Measurements from ENCODE around the gene PIAS1.

The PIAS1 gene

DNA sequence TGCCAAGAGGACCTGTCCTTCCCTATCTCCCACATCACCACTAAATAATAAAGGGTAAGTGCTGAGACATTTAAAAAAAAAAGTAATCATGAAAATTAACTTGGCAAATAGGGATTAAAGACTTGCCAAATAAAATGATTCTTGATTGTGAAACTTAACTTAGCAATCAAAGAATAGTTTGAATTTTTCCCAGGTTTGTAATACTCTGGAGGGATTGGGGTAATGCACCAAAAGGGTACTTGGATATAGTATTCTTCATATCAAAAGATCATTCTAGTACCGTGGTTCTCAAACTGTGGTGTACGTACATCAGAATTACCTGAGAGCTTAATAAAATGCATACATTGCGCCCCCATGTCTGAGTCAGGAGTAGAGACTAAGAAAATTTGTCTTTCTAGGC, 122.5 kb downstream of the PIAS1 start:
- no peak overlapping the region for H3K4me3 ChIP-seq (ENCODE audit: extremely low read depth, insufficient read depth, low read length, poor library complexity, severe bottlenecking)
- H3K9me3 ChIP-seq (ENCODE audit: control insufficient read depth, low read length), result no peaks in the 10 kb centered on the region
- no peaks in the 10 kb centered on the region for H3K4me1 ChIP-seq (ENCODE audit: control insufficient read depth, insufficient read depth, low read length, poor library complexity, severe bottlenecking)
- WGBS, 2 experiments (ENCODE audit: insufficient coverage in 2 of 2), result 100% methylated on average over 2 of the region's 3 CpGs
- H3K27ac ChIP-seq (ENCODE audit: low read depth, low read length, severe bottlenecking), result no peak overlapping the region
- H3K36me3 ChIP-seq (ENCODE audit: control insufficient read depth, insufficient read depth, low read length), result peaks cover 57% of the 10 kb centered on the region

DNA sequence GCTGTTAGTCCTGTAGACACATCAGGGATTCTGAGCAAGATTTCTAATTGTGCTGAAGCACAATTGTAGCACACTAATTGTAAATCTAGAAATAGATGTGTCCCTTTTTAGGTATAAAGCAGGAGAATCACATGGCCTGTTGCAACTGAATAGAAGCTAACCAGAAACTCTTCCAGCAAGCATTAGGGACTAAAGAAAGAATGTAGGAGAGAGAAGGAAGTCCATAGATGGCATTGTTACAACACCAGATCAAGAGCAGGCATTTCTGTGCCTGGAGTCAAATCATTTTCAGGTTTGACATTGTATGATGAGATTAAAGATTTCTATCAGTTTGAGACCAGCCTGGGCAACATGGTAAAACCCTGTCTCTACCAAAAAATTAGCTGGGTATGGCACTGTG, 123.6 kb downstream of the PIAS1 start:
- Histone ChIP-seq H3K27ac (ENCODE audit: low read depth, low read length, severe bottlenecking) (no peak overlapping the region), H3K4me3 (ENCODE audit: extremely low read depth, insufficient read depth, low read length, poor library complexity, severe bottlenecking) (no peak overlapping the region), H3K4me1 (ENCODE audit: control insufficient read depth, insufficient read depth, low read length, poor library complexity, severe bottlenecking) (no peaks in the 10 kb centered on the region), H3K9me3 (ENCODE audit: control insufficient read depth, low read length) (no peaks in the 10 kb centered on the region), H3K36me3 (ENCODE audit: control insufficient read depth, insufficient read depth, low read length) (peaks cover 59% of the 10 kb centered on the region)

- no CpG with 5 or more reads among the region's 5 CpGs for WGBS, 2 experiments (ENCODE audit: insufficient coverage in 2 of 2)
- no peak overlapping the region for H3K27ac ChIP-seq (ENCODE audit: low read depth, low read length, severe bottlenecking)
- no peaks in the 10 kb centered on the region for H3K4me1 ChIP-seq (ENCODE audit: control insufficient read depth, insufficient read depth, low read length, poor library complexity, severe bottlenecking)
- no peak overlapping the region for H3K4me3 ChIP-seq (ENCODE audit: extremely low read depth, insufficient read depth, low read length, poor library complexity, severe bottlenecking)
- H3K36me3 ChIP-seq (ENCODE audit: control insufficient read depth, insufficient read depth, low read length), result peaks cover 73% of the 10 kb centered on the region
- no peaks in the 10 kb centered on the region for H3K9me3 ChIP-seq (ENCODE audit: control insufficient read depth, low read length)
Observed at GRCh38 chr15:68183616-68184315, 129.7 kb downstream of the PIAS1 start.

DNA sequence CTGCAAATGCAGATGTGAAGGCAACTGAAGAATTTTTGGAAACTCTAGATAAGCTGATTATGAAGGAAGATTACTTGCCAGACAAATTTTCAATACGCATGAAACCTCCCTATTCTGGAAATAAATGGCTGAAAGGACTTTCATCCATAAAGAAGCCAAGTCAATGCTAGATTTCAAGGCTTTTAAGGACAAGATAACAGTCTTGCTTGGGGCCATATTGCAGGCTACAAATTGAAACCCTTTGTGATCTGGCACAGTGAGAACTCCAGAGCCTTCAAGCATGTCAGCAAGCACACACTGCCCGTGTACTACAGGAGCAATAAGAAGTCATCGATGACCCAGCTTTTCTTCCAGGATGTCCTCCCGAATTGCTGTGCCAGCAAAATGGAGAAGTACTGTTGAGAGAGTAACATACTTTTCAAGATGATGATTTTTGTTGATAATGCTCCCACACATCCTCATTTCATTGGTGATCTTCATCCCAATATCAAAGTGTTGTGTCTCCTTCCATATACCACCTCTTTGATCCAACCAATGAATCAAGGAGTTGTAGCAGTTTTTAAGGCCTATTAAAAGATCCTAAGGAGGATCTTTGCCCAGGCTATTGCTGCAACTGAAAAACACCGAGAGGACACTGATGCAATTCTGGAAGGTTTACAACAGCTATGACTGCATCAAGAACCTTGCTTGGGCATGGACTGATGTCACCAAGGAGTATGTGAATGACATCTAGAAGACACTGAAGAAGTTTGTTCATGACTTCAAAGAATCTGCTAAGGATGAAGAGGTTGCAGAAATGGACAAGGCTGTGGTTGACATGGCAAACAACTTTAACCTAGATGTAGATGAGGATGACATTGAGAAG, 130.7 kb downstream of the PIAS1 start:
- Histone ChIP-seq H3K27ac (ENCODE audit: low read depth, low read length, severe bottlenecking) (no peak overlapping the region), H3K4me1 (ENCODE audit: control insufficient read depth, insufficient read depth, low read length, poor library complexity, severe bottlenecking) (no peaks in the 10 kb centered on the region), H3K9me3 (ENCODE audit: control insufficient read depth, low read length) (no peaks in the 10 kb centered on the region), H3K36me3 (ENCODE audit: control insufficient read depth, insufficient read depth, low read length) (peaks cover 79% of the 10 kb centered on the region), H3K4me3 (ENCODE audit: extremely low read depth, insufficient read depth, low read length, poor library complexity, severe bottlenecking) (no peak overlapping the region)
- WGBS, 2 experiments (ENCODE audit: insufficient coverage in 2 of 2), result 99 to 100% methylated on average over 3 of the region's 5 CpGs

DNA sequence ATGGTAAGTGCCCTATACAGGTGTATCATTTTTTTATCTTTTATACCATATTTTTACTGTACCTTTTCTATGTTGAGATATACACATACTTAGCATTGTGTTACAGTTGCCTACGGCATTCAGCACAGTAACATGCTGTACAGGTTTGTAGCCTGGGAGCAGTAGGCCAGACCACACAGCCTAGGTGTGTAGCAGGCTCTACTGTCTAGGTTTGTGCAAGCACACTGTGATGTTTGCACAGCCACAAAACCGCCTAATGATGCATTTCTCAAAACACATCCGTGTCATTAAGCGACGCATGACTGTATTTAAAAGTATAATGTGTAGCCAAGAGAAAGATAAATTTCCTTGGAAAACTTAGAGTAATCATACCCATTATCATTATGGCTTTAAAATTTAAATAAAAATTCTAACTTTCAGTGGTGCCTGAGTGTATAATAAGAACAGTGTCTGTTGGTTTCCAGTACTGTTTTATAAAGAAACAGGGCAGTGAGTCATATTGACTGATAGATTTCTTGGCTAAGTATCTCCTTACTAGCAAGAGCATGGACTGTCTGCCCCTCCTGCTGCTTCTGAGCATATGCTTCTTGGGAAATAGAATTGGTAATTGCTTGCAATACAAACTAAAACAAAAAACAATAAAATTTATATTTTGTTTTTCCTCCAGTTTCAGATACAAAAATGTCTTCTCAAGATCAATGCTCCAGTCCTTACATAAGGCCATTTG, 132.7 kb downstream of the PIAS1 start:
- 100% methylated on average over 1 of the region's 5 CpGs; no CpG with 5 or more reads in 1 of the 2 experiments for WGBS, 2 experiments (ENCODE audit: insufficient coverage in 2 of 2)
- H3K36me3 ChIP-seq (ENCODE audit: control insufficient read depth, insufficient read depth, low read length), result peaks cover 59% of the 10 kb centered on the region
- no peak overlapping the region for H3K4me3 ChIP-seq (ENCODE audit: extremely low read depth, insufficient read depth, low read length, poor library complexity, severe bottlenecking)
- H3K9me3 ChIP-seq (ENCODE audit: control insufficient read depth, low read length), result no peaks in the 10 kb centered on the region
- H3K27ac ChIP-seq (ENCODE audit: low read depth, low read length, severe bottlenecking), result no peak overlapping the region
- H3K4me1 ChIP-seq (ENCODE audit: control insufficient read depth, insufficient read depth, low read length, poor library complexity, severe bottlenecking), result no peaks in the 10 kb centered on the region

- peaks cover 65% of the 10 kb centered on the region for H3K36me3 ChIP-seq (ENCODE audit: control insufficient read depth, insufficient read depth, low read length)
- H3K9me3 ChIP-seq (ENCODE audit: control insufficient read depth, low read length), result no peaks in the 10 kb centered on the region
- no peak overlapping the region for H3K4me3 ChIP-seq (ENCODE audit: extremely low read depth, insufficient read depth, low read length, poor library complexity, severe bottlenecking)
- no peaks in the 10 kb centered on the region for H3K4me1 ChIP-seq (ENCODE audit: control insufficient read depth, insufficient read depth, low read length, poor library complexity, severe bottlenecking)
- WGBS, 2 experiments (ENCODE audit: insufficient coverage in 2 of 2), result 97 to 100% methylated on average over 4 to 6 of the region's 9 CpGs
- no peak overlapping the region for H3K27ac ChIP-seq (ENCODE audit: low read depth, low read length, severe bottlenecking)
Observed at GRCh38 chr15:68187559-68187958, 133.4 kb downstream of the PIAS1 start.

DNA sequence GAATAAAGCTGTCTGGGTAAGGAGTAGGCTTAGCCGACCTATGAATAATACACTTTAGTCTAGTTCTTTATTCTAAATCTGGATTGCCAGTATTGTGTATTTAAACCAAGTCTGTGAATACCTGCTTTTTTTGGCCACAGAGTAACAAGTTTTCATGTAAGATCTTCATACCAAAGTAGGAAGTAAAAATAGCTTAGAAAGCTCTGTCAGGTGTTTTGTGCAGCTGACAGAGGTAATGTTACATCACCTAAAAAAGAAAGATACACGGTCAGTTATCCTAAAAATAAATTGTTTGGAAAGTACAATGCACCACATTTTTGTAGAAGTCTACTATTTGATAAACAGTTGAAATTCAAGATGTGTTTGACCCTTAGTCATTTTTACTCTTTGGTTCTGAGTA, 134.5 kb downstream of the PIAS1 start:
- Histone ChIP-seq H3K36me3 (ENCODE audit: control insufficient read depth, insufficient read depth, low read length) (peaks cover 71% of the 10 kb centered on the region), H3K9me3 (ENCODE audit: control insufficient read depth, low read length) (no peaks in the 10 kb centered on the region), H3K4me3 (ENCODE audit: extremely low read depth, insufficient read depth, low read length, poor library complexity, severe bottlenecking) (no peak overlapping the region), H3K27ac (ENCODE audit: low read depth, low read length, severe bottlenecking) (no peak overlapping the region), H3K4me1 (ENCODE audit: control insufficient read depth, insufficient read depth, low read length, poor library complexity, severe bottlenecking) (no peaks in the 10 kb centered on the region)
- no CpG with 5 or more reads among the region's 2 CpGs for WGBS, 2 experiments (ENCODE audit: insufficient coverage in 2 of 2)

GRCh38 chr15:68190048-68190447, 135.9 kb downstream of the PIAS1 start:
- no peak overlapping the region for H3K4me3 ChIP-seq (ENCODE audit: extremely low read depth, insufficient read depth, low read length, poor library complexity, severe bottlenecking)
- H3K9me3 ChIP-seq (ENCODE audit: control insufficient read depth, low read length), result no peaks in the 10 kb centered on the region
- 100% methylated on average over 1 of the region's 4 CpGs; no CpG with 5 or more reads in 1 of the 2 experiments for WGBS, 2 experiments (ENCODE audit: insufficient coverage in 2 of 2)
- peaks cover 63% of the 10 kb centered on the region for H3K36me3 ChIP-seq (ENCODE audit: control insufficient read depth, insufficient read depth, low read length)
- no peaks in the 10 kb centered on the region for H3K4me1 ChIP-seq (ENCODE audit: control insufficient read depth, insufficient read depth, low read length, poor library complexity, severe bottlenecking)
- no peak overlapping the region for H3K27ac ChIP-seq (ENCODE audit: low read depth, low read length, severe bottlenecking)

GRCh38 chr15:68191555-68191954, 137.4 kb downstream of the PIAS1 start:
- peaks cover 51% of the 10 kb centered on the region for H3K36me3 ChIP-seq (ENCODE audit: control insufficient read depth, insufficient read depth, low read length)
- no peak overlapping the region for H3K4me3 ChIP-seq (ENCODE audit: extremely low read depth, insufficient read depth, low read length, poor library complexity, severe bottlenecking)
- H3K27ac ChIP-seq (ENCODE audit: low read depth, low read length, severe bottlenecking), result no peak overlapping the region
- H3K9me3 ChIP-seq (ENCODE audit: control insufficient read depth, low read length), result no peaks in the 10 kb centered on the region
- H3K4me1 ChIP-seq (ENCODE audit: control insufficient read depth, insufficient read depth, low read length, poor library complexity, severe bottlenecking), result no peaks in the 10 kb centered on the region
- WGBS, 2 experiments (ENCODE audit: insufficient coverage in 2 of 2), result 58 to 79% methylated on average over 2 of the region's 3 CpGs

DNA sequence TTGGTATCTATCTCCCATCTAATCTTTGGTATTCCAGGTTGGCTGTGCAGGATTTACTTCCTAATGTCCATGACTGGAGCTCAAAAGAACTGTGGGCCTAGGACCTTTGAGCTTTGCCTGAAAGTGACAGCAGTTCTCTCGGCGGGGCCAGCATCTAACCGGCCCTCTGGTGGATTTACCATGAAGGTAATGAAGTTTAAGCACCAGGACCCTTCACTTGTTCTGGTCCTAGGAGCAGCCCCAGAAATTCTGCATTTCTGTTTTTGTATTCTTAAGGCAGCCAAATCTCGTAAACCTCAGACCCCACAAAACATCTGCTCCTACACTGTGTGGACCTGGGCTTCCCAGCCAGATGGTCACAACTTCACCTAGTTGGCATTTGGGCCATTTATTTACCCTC, 138.0 kb downstream of the PIAS1 start:
- 87 to 92% methylated on average over 4 of the region's 4 CpGs for WGBS, 2 experiments (ENCODE audit: insufficient coverage in 2 of 2)
- H3K4me3 ChIP-seq (ENCODE audit: extremely low read depth, insufficient read depth, low read length, poor library complexity, severe bottlenecking), result no peak overlapping the region
- no peaks in the 10 kb centered on the region for H3K4me1 ChIP-seq (ENCODE audit: control insufficient read depth, insufficient read depth, low read length, poor library complexity, severe bottlenecking)
- no peaks in the 10 kb centered on the region for H3K9me3 ChIP-seq (ENCODE audit: control insufficient read depth, low read length)
- peaks cover 47% of the 10 kb centered on the region for H3K36me3 ChIP-seq (ENCODE audit: control insufficient read depth, insufficient read depth, low read length)
- H3K27ac ChIP-seq (ENCODE audit: low read depth, low read length, severe bottlenecking), result no peak overlapping the region
